ENCODE results near the gene CDC27.

DNA sequence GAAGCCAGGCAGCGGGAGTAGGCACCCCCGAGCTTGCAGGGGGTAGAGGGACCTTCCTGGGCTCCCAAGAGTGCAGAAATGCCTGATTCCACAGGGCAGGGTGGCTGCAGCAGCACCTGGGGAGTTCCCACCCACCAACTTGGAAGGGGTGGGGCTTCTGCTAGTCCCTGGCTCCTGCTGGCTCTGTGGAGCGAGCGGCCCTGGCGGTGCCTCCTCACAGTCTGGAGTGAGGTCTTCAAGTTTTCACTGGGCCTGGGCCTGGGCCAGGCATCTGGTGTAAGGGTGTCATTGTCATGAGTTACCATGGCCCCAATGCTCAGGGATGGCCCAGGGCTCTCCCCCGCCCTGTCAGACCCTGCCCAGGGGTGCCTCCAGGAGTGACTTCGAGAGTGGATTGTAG, 48.7 kb upstream of the CDC27 start:
- TF ChIP-seq, protein P1, sequence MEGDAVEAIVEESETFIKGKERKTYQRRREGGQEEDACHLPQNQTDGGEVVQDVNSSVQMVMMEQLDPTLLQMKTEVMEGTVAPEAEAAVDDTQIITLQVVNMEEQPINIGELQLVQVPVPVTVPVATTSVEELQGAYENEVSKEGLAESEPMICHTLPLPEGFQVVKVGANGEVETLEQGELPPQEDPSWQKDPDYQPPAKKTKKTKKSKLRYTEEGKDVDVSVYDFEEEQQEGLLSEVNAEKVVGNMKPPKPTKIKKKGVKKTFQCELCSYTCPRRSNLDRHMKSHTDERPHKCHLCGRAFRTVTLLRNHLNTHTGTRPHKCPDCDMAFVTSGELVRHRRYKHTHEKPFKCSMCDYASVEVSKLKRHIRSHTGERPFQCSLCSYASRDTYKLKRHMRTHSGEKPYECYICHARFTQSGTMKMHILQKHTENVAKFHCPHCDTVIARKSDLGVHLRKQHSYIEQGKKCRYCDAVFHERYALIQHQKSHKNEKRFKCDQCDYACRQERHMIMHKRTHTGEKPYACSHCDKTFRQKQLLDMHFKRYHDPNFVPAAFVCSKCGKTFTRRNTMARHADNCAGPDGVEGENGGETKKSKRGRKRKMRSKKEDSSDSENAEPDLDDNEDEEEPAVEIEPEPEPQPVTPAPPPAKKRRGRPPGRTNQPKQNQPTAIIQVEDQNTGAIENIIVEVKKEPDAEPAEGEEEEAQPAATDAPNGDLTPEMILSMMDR (IDR thresholded peaks at IDR 0.05) = no peak
- TF ChIP-seq POLR2A (IDR thresholded peaks at IDR 0.05) = no peak

Measured in transverse colon (tissue), 3 donors.